ENCODE data around the gene MBTPS1. TPM values are rescaled to one million over a fixed set of nuclear protein-coding genes. Genes with fewer than 3 reads are reported as not detected.

Gene MBTPS1
- total and polyA plus RNA-seq, 9 of the 15 experiments (the other 6 are each of a cell fraction or from before 2014, with no cell fraction given), result 2.8 to 57.6 (median 43.8) TPM

DNA sequence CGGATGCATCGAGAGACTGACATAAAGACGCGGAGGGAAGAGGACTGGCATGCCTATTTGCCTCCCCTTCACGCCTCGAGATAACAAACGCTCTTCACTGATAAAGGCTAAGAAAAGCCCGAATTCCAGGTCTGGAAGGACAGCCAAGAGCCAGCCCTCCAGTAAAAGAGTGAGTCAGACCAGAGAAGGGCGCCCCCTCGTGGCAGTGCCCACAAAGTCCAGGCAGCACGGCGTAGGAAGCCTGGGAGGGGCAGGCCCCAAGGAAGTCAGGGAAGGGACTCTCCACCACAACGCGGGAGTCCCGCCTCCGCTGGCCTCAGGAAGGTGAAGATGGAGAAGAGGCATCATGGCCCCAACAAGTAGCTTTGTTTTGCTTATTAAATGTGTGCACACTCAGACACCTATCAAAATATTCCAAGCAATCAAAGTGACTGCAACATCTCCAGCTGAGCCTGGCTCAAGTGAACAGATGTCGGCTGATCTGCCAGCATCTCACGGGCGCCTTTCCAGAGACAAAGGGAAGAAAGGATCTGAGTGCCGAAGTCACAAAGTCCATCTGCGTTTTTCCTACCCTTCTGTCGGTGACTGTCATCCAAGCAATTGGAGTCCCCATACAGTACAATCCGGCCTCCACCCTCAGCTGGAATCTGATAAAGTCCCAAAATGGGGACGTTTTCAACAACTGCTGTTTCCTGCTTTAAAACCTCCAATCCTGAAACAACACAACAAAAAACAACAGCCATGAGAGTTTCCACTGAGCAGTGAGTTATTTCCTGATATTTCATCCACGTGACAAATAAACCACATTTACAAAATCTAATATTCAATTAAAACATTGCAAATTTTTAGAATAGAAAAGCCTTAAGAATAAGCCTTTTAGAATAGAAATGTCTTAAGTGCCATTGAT lies 53.8 kb downstream of the MBTPS1 start (continued):
- no peak; a peak in 1 of 4 replicates for TF ChIP-seq MAZ (CRISPR knock-in tag; conservative IDR thresholded peaks at IDR 0.05 in 1 of 2, IDR thresholded peaks at IDR 0.05 in 1 of 2)
- TF ChIP-seq SIN3B (IDR thresholded peaks at IDR 0.05; ENCODE audit: low read depth), result no peak
- TF ChIP-seq, protein P1, sequence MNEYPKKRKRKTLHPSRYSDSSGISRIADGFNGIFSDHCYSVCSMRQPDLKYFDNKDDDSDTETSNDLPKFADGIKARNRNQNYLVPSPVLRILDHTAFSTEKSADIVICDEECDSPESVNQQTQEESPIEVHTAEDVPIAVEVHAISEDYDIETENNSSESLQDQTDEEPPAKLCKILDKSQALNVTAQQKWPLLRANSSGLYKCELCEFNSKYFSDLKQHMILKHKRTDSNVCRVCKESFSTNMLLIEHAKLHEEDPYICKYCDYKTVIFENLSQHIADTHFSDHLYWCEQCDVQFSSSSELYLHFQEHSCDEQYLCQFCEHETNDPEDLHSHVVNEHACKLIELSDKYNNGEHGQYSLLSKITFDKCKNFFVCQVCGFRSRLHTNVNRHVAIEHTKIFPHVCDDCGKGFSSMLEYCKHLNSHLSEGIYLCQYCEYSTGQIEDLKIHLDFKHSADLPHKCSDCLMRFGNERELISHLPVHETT (CRISPR knock-in tag; conservative IDR thresholded peaks at IDR 0.05 in 1 of 2, IDR thresholded peaks at IDR 0.05 in 1 of 2), result no peak
- 0 out of 2 replicates have a peak, but pooled peaks have one; percentile 32 for TF ChIP-seq ELF2 (CRISPR knock-in tag; IDR thresholded peaks at IDR 0.05)
- TF ChIP-seq, protein P2, sequence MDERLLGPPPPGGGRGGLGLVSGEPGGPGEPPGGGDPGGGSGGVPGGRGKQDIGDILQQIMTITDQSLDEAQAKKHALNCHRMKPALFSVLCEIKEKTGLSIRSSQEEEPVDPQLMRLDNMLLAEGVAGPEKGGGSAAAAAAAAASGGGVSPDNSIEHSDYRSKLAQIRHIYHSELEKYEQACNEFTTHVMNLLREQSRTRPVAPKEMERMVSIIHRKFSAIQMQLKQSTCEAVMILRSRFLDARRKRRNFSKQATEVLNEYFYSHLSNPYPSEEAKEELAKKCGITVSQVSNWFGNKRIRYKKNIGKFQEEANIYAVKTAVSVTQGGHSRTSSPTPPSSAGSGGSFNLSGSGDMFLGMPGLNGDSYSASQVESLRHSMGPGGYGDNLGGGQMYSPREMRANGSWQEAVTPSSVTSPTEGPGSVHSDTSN (CRISPR knock-in tag; IDR thresholded peaks at IDR 0.05; ENCODE audit: low read depth), result no peak
- TF ChIP-seq, protein P2 (tag; conservative IDR thresholded peaks at IDR 0.05; ENCODE audit: low read depth), result no peak
- no peak for TF ChIP-seq ARHGAP35 (IDR thresholded peaks at IDR 0.05; ENCODE audit: partially characterized antibody)
- TF ChIP-seq ADNP (tag; IDR thresholded peaks at IDR 0.05), result no peak
- no peak for TF ChIP-seq NUFIP1 (IDR thresholded peaks at IDR 0.05; ENCODE audit: partially characterized antibody)
- TF ChIP-seq KLF10 (CRISPR knock-in tag; IDR thresholded peaks at IDR 0.05), result no peak
- peak; percentile 64 to 84 for TF ChIP-seq RAD21 (CRISPR knock-in tag; conservative IDR thresholded peaks at IDR 0.05 in 1 of 2, IDR thresholded peaks at IDR 0.05 in 1 of 2)
- TF ChIP-seq CREB1 (IDR thresholded peaks at IDR 0.05), result no peak
- peak; percentile 69; the same call in 1 of the 2 replicates for TF ChIP-seq CREB1 (CRISPR knock-in tag; IDR thresholded peaks at IDR 0.05)
- TF ChIP-seq, protein P3, sequence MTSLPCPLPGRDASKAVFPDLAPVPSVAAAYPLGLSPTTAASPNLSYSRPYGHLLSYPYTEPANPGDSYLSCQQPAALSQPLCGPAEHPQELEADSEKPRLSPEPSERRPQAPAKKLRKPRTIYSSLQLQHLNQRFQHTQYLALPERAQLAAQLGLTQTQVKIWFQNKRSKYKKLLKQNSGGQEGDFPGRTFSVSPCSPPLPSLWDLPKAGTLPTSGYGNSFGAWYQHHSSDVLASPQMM (CRISPR knock-in tag; IDR thresholded peaks at IDR 0.05), result no peak
- no peak for TF ChIP-seq SMAD2 (IDR thresholded peaks at IDR 0.05; ENCODE audit: low read depth, low read length)
- no peak for TF ChIP-seq MCM5 (IDR thresholded peaks at IDR 0.05; ENCODE audit: low read depth)
- TF ChIP-seq SAP30 (IDR thresholded peaks at IDR 0.05; ENCODE audit: borderline replicate concordance, insufficient read depth, low read depth, low read length, poor library complexity, severe bottlenecking), result no peak
- TF ChIP-seq ZNF431 (CRISPR knock-in tag; IDR thresholded peaks at IDR 0.05), result no peak
- TF ChIP-seq, protein P4, sequence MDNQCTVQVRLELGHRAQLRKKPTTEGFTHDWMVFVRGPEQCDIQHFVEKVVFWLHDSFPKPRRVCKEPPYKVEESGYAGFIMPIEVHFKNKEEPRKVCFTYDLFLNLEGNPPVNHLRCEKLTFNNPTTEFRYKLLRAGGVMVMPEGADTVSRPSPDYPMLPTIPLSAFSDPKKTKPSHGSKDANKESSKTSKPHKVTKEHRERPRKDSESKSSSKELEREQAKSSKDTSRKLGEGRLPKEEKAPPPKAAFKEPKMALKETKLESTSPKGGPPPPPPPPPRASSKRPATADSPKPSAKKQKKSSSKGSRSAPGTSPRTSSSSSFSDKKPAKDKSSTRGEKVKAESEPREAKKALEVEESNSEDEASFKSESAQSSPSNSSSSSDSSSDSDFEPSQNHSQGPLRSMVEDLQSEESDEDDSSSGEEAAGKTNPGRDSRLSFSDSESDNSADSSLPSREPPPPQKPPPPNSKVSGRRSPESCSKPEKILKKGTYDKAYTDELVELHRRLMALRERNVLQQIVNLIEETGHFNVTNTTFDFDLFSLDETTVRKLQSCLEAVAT (IDR thresholded peaks at IDR 0.05), result no peak
- TF ChIP-seq TGIF2 (CRISPR knock-in tag; IDR thresholded peaks at IDR 0.05), result no peak
